GM18520 (cell line): ENCODE measurements around the gene PHLDB3.

Source experiments
- ATAC-seq: cut with Tn5 transposase; IDR thresholded peaks from one replicate; pipeline ENCODE4 v1.9.1; 2021; ENCODE audit not compliant: unreplicated experiment

PHLDB3 gene

DNA sequence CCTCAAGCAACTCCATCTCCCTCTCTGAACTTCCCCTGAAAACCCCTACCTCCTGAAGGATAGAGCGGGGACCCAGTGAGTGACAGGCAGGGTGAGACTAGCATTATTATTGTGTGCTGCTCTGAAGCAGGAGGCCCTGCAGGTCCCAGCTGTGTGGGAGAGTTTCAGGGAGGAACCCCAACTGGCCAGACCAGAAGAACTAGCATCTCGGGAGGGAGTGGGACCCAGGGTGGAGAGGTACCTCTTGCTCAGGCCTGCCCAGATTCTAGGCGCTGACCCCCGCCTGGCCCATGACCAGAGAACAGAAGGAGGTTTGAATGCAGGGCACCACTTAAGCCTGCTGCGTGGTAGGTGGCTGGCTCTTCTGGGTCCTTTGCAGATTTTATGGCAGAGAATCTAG, 33.5 kb downstream of the PHLDB3 start:
- ATAC-seq = no peak

DNA sequence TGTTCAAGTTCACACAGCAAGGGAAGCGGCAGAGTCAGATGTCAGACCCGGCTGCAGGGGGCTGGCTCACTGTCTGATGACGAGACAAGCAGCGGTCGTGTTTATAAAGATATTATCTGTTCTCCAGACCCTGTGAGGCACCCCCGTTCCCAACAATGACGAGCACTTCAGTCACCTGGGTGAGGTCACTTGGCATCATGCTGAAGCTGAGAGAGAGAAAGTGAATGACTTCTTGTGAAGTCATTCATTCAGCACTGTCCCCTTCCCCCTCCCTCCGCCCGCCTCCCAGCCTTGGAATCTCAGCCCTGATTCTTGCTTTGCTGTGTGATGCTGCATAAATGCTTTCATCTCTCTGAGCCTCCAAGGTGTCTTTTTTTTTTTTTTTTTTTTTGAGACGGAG, 34.3 kb downstream of the PHLDB3 start:
- ATAC-seq = no peak

DNA sequence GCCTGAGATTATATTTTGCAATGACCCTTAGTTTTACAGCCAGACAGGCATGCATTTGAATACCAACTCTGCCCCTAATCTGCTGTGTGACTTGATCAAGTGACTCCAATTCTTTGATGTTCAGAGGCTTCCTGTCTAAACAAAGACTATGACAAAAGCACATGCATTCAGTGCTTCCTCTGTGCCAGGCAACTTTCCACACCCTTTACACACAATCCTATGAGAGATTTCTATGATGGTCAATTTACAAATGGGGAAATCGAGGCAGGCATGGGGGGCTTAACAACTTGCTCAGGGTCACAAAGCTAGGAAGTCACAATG, 35.4 kb downstream of the PHLDB3 start:
- ATAC-seq = no peak

DNA sequence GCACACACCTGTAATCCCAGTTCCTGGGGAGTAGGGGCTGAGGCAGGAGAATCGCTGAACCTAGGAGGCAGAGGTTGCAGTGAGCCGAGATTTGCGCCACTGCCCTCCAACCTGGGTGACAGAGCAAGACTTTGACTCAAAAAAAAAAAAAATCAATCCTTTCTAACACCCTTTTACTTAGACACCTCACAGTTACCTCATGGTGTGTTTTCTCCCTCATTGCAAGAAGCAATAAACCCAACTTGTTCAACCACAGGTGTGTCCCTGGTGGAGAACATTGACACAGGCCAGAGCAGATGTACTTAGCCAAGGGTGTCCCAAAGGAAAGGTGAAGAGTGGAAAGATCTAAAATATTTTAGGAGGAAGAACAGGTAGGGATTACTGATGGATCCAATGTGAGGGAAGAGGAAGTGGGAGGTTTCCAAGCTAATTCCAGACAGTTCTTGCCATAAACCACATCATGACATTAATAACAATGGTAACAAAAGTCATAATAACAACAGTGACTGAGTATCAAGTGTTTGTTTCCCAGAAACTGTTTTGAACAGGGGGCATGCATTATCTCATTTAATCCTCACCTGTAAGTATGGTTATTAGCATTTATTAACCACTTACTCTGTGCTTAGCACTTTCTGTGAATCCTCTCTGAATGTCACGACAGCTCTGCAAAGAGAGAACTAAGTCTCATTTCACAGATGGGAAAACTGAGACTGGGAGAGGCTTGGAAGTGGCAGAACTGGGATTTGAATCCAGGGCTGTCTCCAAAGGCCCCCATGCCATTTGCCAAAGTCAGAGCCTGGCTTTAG, 36.0 kb downstream of the PHLDB3 start:
- no peak for ATAC-seq

DNA sequence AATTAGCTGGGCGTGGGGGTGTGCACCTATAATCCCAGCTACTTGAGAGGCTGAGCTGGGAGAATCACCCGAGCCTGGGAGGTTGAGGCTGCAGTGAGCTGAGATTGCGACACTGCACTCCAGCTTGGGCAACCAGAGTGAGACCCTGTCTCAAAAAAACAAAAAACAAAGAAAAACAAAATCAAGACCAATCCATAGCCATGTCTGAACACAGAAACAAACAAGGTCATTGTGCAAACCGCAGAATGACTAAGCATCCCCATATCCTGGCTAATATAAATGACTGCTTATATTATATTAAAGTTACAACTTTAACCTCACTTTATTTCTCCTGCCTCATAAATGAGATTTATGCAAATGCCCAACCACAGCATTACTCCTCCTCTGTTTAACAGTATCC, 36.8 kb downstream of the PHLDB3 start:
- no peak for ATAC-seq

DNA sequence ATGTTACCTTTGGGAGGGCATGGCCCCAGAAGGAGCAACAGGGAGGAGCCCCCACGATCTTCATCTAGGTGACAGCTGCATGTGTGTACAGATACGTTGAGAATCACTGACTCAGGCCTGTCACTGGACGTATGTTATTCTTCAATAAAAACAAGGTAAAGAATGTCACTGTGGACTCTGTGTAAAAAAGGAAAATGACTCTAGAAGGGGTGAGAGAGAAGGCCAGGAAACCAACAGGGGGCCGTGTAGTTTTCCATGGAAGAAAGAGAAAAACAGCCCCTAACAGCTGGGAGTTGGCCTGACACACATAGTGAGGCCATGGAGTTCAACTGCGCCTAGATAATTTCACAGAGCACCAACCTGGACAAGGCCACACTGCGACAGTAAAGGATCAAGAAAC, 37.3 kb downstream of the PHLDB3 start:
- ATAC-seq = no peak

DNA sequence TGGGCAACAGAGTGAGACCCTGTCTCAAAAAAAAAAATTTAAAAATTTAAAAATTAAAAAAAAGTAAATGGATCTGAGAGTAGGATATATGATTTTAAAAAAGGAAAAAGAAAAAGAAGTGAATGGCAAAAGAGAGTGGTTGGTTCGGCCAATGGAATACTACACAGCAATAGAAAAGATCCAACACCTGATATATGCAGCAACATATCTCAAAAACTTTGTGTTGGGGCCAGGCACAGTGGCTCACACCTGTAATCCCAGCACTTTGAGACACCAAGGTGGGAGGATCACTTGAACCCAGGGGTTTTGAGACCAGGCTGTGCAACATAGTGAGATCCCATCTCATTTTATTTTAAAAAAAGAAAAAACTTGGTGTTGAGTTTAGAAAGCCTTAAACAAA, 37.8 kb downstream of the PHLDB3 start:
- ATAC-seq = no peak

DNA sequence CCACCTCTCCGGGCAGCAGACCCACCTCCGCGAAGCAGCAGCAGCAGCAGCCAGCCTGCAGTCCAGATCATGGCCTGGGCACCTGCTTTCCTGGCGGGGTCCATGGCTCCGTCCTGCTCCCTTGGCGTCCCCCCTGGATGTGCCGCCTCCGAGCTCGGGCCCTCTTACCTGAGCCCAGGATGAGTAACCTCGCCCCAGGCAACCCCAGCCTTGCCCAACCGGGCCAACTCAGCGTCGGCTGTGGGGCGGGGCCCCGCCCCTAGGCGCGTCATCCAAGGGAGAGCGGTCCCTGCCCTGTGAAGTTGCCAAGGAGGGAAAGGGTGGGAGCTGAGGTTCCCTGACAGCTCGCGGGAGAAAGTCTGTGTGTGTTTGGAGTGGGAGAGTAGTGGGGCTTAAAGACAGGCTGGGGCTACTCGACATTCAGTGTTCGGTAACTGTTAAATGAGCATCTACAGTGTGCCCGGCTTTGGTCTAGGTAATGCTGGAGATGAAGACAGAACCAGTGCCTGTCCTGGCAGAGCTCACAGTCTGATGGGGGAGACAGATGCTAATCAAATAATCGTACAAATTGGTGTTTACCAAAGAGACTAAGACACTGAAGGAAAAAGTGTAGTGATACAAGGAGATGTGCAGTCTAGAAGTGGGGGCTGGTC, 39.0 kb downstream of the PHLDB3 start, which contains the start of gene LYPD3:
LYPD3 (minus strand) TSS at position 141 of the 653 bp plus-strand sequence; CDS start at position 104, 37 bp downstream.
- no peak for ATAC-seq

DNA sequence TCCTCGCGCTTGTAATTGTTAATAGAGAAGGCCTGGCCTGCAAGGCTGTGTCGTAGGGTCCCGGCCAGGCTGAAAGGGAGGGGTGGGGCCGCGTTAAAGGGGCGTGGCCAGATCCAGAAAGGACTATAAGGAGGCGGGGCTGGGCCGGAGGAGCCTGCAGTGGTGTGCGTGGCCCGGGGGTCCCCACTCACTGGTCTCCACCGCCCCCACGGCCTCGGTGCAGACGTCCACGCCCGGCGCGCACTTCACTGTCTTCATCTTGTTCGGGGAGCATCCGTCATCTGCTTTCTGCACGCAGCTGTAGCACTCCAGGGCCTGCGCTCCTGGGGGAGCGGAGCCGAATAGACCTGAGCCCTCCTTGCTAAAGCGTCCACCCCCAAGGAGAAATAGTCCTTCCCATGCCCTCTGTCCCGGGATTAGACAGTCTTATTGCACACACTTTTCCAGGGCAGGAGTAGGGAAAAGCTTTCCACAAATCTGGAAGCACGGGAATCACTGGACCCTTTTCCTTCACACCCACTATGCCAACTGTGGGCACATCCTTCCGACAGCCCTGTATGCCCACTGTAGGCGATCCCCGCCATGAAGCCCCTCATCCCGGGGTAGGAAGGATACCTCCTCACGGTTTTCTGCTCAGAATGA, 40.3 kb downstream of the PHLDB3 start:
- no peak for ATAC-seq

DNA sequence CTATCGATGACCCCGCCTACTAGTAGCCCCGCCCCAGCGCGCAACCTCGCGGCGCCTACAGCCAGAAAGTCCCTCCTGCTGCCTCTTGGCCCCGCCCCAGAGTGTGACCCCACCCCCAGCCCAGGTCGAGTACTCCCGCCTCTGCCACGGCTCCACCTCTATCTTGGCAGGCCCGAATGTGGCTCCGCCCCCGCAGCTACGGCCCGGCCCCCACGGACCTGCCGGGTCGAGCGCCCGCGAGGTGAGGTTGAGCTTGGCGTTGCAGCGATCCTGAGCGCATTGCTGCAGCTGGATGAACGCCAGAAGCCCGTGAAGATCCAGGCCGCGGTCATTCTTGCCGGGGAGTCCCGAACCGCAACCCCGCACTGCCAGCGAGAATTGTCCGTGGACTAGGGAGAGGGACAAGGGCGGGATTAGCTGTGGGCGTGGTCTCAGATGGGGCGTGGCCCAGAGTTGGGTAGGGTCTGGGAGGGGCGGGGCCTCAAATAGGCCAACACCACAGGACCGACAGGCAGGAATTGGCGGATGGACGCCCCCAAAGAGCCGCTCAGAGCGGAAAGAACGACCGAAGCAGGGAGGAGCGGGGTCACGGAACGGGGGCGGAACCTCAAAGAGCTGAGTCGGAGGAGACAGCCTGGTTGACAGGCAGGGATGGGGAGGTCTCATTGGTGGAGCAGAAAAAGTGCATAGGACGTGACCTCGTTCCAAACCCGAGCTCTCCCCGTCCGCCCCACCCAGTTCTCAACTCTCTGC, 41.0 kb downstream of the PHLDB3 start:
- ATAC-seq = peak; percentile 78

DNA sequence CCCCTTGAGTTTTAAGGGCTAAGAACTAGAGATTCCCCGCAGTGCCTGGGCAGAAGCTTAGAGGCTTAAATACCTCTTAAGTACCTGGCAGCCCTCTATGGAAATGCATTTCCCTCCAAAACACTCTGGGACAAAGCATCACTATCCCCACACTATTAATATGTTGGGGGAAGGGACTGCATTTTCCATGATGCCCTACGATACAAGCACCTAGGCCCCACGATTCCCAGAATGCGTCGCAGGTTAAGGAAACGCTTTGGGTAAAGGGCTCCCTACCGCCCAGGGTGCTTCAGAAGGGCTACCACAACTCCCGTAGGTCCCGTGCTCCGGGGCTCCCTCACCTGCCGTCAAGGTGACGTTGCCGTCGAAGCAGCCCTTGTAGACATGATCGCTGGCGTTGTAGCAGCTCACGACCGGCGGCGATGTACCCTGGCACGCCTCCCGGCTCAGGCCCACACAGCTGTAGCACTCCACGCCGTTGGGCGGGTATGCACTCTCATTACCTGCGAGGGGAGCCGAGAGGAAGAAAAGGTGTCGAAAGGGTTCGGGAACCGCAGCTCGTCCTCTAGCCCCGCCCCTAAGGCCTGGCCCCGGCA, 41.7 kb downstream of the PHLDB3 start:
- ATAC-seq = no peak

DNA sequence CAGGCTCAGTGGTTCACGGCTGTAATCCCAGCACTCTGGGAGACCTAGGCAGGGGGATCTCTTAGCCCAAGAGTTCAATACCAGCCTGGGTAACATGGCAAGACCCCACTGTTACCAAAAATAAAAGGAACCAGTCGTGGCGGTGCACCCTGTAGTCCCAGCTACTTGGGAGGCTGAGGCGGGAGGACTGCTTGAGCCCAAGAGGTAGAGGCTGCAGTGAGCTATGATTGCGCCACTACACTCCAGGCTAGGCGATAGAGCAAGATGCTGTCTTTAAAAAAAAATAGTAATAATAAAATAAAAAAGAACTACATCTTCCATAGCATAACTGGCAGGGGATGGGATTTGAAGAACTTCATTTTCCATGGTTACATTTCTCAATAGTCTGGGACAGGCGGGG, 42.2 kb downstream of the PHLDB3 start:
- no peak for ATAC-seq

DNA sequence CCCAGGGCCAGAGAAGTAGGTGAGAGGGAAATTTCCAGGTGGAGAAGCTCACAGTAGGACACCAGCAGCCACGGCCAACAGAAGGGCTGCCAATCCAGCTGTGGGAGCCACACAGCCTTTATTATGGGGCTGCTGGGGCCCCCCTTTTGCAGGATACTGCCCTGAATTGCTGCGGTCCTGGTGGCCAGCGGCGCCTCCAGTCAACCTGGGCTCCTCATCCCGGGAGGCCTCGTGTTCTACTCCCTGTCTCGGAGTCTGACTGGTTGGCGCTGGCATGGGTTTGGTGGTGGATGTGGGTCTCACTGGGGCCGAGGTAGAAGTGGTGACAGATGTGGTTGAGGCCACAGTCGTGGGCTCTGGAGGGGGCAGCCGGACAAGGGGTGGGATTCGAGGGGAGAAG, 43.2 kb downstream of the PHLDB3 start:
- ATAC-seq = no peak

DNA sequence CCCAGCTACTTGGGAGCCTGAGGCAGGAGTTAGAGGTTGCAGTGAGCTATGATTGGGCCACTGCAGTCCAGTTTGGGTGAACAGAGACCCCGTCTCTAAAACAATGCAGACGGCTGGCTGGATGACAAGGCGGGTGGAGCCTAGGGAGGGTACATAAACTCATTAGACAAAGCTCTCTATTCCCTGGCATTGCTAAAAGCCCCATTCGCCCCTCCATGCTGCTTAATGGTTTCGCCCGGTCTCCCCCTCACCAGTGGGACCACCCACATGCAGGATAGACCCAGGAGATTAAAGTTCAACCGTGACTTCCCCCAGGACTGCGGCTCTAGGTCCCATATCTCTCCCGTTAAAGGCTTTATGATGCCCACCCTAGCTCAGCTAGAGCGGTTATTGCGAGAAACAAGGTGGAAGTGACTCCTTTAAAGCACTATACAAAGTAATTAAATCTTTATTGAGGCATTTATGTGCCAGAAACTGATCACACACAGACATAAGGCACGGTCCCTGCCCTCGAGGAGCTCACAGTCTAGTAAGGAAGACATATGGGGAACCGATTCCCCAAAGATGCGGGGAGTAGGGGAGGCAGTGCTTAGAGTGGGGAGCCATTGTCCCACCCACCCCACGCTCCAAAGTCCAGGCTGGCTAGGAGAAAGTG, 44.1 kb downstream of the PHLDB3 start:
- ATAC-seq = no peak

DNA sequence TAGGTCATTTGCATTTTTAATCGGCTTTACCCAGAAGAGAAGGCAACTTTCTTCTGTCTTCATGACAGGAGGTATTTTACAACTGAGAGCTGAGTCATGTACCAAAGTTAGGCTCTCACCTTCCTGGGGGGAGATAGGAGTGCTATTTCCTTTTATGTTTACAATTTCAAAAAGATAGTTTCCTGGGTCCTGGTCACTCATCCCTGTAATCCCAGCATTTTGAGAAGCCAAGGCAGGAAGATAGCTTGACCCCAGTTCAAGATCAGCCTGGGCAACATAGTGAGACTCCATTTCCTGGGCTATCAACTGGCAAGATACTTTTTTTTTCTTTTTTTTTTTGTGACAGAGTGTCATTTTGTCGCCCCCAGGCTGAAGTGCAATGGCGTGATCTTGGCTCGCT, 46.7 kb downstream of the PHLDB3 start:
- no peak for ATAC-seq

DNA sequence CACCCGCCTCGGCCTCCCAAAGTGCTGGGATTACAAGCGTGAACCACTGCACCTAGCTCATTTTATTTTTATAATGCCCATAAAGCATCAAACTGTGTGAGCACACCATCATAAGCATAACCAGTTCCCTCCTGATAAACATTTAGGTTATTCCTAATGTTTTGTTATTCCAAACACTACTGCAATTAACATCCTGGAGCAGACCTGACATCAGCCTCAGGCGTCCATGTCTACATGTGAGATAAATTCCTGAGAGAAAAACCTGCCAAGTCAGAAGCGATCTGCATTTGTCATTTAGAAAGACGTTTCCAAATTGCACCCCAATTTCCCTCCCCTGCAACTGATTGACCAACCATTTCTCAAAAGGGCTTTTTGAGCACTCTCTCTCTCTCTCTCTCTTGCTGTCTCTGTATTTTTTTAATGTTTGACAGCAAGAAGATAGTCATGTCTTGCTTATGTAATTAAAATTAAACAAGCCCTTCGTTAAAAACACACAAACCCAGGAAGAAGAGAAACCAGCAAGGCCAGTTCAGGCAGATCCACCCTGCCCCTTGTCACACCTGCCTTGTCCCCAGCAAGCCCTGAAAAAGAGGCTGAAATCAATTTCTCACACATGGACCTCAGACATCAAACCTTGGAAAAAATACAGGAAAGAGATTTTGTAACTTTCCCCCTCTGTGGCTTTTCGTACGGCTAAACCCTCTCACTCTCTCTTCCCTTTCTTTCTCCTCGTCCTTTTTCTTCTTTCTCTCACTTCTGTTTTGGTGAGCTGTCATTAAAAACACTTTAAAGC, 49.0 kb downstream of the PHLDB3 start:
- no peak for ATAC-seq

DNA sequence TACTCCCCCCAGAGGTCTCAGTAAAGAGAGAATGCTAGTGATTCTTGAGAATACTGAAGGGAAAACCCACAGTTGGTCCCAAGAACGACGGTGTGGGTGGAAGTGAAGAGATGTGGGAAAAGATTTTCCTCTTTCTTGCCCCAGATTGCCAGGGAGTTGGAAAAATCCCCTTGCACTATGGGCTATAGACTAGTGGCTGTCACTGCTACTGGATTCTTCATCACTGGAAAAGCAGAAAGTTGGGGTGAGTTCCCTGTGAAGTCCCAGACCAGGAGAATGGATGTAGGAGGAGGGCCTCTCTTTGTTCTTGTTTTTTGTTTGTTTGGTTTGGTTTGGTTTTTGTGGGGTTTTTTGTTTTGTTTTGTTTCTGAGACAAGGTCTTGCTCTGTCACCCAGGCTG, 50.5 kb downstream of the PHLDB3 start:
- ATAC-seq = no peak

DNA sequence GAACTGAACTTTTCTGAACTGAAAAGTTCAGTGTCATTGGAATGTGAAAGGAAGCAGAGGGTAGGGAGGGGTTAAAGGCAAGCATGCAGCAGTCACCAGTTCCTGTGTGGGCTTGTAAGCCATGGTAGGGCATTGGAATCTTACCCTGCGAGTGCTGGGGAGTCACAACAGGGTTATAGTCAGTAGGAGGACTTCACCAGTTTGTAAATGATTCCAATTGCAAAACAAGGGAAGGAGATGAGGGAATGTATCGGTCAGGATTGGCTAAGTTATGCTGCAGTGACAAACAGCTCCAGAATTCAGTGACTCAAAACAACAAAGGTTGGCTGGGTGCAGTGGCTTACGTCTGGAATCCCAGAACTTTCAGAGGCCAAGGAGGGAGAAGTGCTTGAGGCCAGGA, 52.0 kb downstream of the PHLDB3 start:
- ATAC-seq = no peak

DNA sequence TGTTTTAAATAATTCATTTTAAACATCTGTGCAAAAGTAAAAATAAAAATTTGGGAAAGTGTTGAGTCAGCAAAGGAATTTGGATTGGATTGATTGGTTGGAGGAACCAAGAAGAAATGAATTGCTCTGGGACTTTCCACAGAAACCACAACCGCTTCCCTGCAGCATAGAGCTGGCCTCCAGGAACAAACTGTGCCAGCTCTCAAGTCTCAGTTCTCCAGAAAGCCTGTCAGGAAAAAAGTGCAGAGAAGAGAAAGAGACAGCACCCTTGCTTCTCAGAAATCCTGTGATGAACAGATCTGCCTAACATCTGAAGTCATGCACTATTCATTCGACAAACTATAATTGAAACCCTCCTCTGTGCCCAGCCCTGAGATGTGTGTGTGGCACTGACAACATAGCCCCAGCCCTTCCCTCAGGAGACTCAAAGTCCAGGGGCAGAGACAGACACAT, 54.0 kb downstream of the PHLDB3 start:
- ATAC-seq = no peak

DNA sequence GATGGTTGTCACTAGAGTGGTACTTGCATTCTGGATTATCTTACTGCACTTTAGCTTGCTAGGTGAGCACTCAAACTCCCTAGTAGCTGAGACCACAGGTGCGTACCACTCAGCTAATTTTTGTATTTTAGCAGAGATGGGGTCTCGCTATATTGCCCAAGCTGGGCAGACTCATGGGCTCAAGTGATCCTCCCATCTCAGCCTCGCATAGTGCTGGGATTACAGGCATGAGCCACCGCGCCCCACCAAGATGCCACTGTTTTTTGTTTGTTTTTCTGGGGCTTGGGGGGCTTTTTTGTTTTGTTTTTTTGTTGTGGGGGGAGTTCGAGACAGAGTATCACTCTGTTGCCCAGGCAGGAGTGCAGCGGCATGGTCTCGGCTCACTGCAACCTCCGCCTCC, 56.9 kb downstream of the PHLDB3 start:
- no peak for ATAC-seq
